Measurements from ENCODE around the gene LRCH1. TPM values are rescaled to one million over a fixed set of nuclear protein-coding genes. Genes with fewer than 3 reads are reported as not detected.

LRCH1 gene
- total and polyA plus RNA-seq, 10 of the 15 experiments (the other 5 are each of a cell fraction or from before 2014, with no cell fraction given) = 5.3 to 48.9 (median 14.4) TPM

DNA sequence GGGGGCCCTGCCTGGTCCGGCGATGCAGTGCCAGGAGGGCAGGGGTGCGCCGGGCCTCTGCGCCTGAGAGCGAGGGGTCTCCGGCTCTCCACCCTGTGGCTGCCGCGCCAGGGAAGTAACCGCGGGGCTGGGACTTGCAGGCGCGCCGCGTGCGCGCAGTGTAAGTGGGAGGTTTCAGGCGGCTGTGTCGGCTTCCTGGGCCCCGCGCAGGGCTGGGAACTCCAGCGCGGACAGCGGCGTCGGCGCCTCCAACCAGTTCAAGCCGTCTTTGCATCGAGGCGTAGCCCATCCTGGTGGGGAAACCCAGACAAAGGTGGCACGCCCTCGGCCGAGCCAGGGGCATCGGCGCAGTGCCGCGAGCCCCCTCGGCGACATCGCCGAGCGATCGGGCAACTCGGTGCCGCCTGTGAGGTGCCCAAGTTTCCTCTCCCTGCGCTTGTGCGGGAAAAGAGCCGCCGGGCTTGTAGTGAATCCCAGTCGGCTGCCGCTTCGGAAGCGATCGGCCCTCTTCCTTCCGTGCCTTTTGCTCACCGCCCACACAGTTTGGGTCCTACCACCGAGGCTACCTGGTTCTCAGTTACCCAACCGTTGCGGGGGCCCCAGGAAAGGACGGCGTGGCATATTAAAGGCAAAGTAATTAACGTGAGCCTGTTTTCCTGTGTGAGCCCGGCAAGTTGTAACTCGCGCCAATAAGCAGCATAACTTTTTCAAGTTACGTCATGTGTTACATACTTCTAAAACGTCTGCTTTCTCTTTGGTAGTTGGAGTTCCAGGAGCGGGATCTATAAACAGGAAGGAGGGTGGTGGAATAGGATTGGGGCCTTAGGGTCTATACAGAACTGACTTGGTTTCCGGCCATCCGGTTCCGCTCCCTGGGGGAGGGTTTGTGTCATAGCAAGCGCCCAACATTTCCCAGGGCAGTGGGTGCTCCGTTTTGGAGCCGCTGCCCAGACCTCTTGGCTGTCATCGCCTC is 1.2 kb downstream of the LRCH1 start:
- ChIA-PET POLR2A (interaction anchor here (0.6 to 2.2 kb wide), 15 partner anchors 12 to 113 kb away, joined by 3 to 24 read pairs (median 8); no protein-coding TSS in a partner anchor), RAD21 (ENCODE audit: unreplicated experiment) (interaction anchor here (1.1 to 3.9 kb wide), 19 partner anchors 18 to 126 kb away, joined by 3 to 73 read pairs (median 11); no protein-coding TSS in a partner anchor), CTCF (interaction anchor here (0.9 to 3.0 kb wide), 13 partner anchors 9 to 167 kb away, joined by 3 to 92 read pairs (median 5); no protein-coding TSS in a partner anchor), SMC1A (ENCODE audit: uncharacterized antibody, unreplicated experiment) (interaction anchor here (0.8 to 4.8 kb wide), 24 partner anchors 9 to 167 kb away, joined by 3 to 124 read pairs (median 8); no protein-coding TSS in a partner anchor)
- peak overlapping the region; percentile 86 for H3K9ac ChIP-seq (ENCODE audit: control insufficient read depth, insufficient read depth, low read length)
- H3K4me2 ChIP-seq (ENCODE audit: control insufficient read depth, insufficient read depth) = peak overlapping the region; percentile 80
- peak overlapping the region; percentile 74 for H2AFZ ChIP-seq (ENCODE audit: control insufficient read depth, low read depth, low read length)
- peak; percentile 78 for ATAC-seq
- intact Hi-C loops (cut with micrococcal nuclease; ENCODE audit: unreplicated experiment) = loop anchor here (2.0 to 5.0 kb wide), 4 partner anchors 25 to 131 kb away; no protein-coding TSS in a partner anchor
- H3K27me3 ChIP-seq (replicated peaks in 1 of 2; ENCODE audit: control insufficient read depth in 2 of 2, insufficient read depth in 2 of 2, low read length in 1 of 2) = no peaks in the 10 kb centered on the region
- DNase-seq (ENCODE audit: low read depth, low spot score) = no peak
- FAIRE-seq = no peak
- peaks cover 11% of the 10 kb centered on the region for H3K4me1 ChIP-seq (ENCODE audit: control insufficient read depth, insufficient read depth, low read length)
- H4K20me1 ChIP-seq (ENCODE audit: control insufficient read depth, insufficient read depth) = no peaks in the 10 kb centered on the region; the same call in 1 of the 2 replicates
- peak overlapping the region; percentile 86 for H3K27ac ChIP-seq (ENCODE audit: control insufficient read depth, insufficient read depth)
- no peaks in the 10 kb centered on the region; a peak in 1 of 4 replicates for H3K36me3 ChIP-seq (ENCODE audit: control insufficient read depth in 2 of 2, insufficient read depth in 2 of 2, low read length in 1 of 2)
- H3K79me2 ChIP-seq (ENCODE audit: control insufficient read depth, insufficient read depth, low read length) = peaks cover 70% of the 10 kb centered on the region
- WGBS (ENCODE audit: insufficient coverage, insufficient replicate concordance, low lambda C conversion rate, missing lambda C conversion rate) = 1% methylated on average over 75 of the region's 75 CpGs
- no peaks in the 10 kb centered on the region for H3K9me3 ChIP-seq (replicated peaks; ENCODE audit: control insufficient read depth, insufficient read depth, low read length)
- in situ Hi-C loops (cut with MboI) = loop anchor here (5.0 to 10.0 kb wide), 2 partner anchors 173 to 379 kb away; no protein-coding TSS in a partner anchor
- peak overlapping the region; percentile 70 for H3K4me3 ChIP-seq
- TSS peak; percentile 84 for BruUV-seq (replicated peaks)
- TF ChIP-seq ESRRA (IDR thresholded peaks at IDR 0.05; ENCODE audit: low read length) = no peak
- TF ChIP-seq STAT1 (conservative IDR thresholded peaks at IDR 0.05) = no peak
- no peak for TF ChIP-seq BRCA1 (IDR thresholded peaks at IDR 0.05; ENCODE audit: low read depth, low read length)
- TF ChIP-seq, protein P1, sequence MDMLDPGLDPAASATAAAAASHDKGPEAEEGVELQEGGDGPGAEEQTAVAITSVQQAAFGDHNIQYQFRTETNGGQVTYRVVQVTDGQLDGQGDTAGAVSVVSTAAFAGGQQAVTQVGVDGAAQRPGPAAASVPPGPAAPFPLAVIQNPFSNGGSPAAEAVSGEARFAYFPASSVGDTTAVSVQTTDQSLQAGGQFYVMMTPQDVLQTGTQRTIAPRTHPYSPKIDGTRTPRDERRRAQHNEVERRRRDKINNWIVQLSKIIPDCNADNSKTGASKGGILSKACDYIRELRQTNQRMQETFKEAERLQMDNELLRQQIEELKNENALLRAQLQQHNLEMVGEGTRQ (IDR thresholded peaks at IDR 0.05; ENCODE audit: borderline replicate concordance, low read depth, low read length) = no peak
- TF ChIP-seq SP1 (IDR thresholded peaks at IDR 0.05; ENCODE audit: low read depth, low read length) = no peak
- peak; percentile 25 for TF ChIP-seq HDAC6 (IDR thresholded peaks at IDR 0.05; ENCODE audit: unreplicated experiment)
- no peak for TF ChIP-seq PBX3 (IDR thresholded peaks at IDR 0.05; ENCODE audit: insufficient replicate concordance, low read depth, low read length)
- TF ChIP-seq EZH2 (IDR thresholded peaks at IDR 0.05; ENCODE audit: borderline replicate concordance, control insufficient read depth, low read depth, low read length) = no peak
- TF ChIP-seq SREBF2 (IDR thresholded peaks at IDR 0.05; ENCODE audit: low read length) = no peak
- TF ChIP-seq TCF7 (IDR thresholded peaks at IDR 0.05; ENCODE audit: borderline replicate concordance) = no peak
- TF ChIP-seq, protein P2, sequence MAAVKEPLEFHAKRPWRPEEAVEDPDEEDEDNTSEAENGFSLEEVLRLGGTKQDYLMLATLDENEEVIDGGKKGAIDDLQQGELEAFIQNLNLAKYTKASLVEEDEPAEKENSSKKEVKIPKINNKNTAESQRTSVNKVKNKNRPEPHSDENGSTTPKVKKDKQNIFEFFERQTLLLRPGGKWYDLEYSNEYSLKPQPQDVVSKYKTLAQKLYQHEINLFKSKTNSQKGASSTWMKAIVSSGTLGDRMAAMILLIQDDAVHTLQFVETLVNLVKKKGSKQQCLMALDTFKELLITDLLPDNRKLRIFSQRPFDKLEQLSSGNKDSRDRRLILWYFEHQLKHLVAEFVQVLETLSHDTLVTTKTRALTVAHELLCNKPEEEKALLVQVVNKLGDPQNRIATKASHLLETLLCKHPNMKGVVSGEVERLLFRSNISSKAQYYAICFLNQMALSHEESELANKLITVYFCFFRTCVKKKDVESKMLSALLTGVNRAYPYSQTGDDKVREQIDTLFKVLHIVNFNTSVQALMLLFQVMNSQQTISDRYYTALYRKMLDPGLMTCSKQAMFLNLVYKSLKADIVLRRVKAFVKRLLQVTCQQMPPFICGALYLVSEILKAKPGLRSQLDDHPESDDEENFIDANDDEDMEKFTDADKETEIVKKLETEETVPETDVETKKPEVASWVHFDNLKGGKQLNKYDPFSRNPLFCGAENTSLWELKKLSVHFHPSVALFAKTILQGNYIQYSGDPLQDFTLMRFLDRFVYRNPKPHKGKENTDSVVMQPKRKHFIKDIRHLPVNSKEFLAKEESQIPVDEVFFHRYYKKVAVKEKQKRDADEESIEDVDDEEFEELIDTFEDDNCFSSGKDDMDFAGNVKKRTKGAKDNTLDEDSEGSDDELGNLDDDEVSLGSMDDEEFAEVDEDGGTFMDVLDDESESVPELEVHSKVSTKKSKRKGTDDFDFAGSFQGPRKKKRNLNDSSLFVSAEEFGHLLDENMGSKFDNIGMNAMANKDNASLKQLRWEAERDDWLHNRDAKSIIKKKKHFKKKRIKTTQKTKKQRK (IDR thresholded peaks at IDR 0.05; ENCODE audit: low read depth, low read length) = no peak
- no peak for TF ChIP-seq POU2F2 (IDR thresholded peaks at IDR 0.05; ENCODE audit: borderline replicate concordance, low read depth, low read length)
- no peak for TF ChIP-seq SPI1 (IDR thresholded peaks at IDR 0.05; ENCODE audit: borderline replicate concordance, insufficient read depth, low read depth, low read length)

Measured in GM12878 (cell line).